ENCODE results near the gene ADCYAP1R1. TPM values are rescaled to one million over a fixed set of nuclear protein-coding genes. Genes with fewer than 3 reads are reported as not detected.

ADCYAP1R1 gene
- total and polyA plus RNA-seq, 2 of the 8 experiments (the other 6 are each of a cell fraction or from before 2014, with no cell fraction given), result 14.4 to 14.6 TPM

GRCh38 chr7:31017032-31017675 is 35.0 kb upstream of the ADCYAP1R1 start:
- no peak overlapping the region for H3K18ac ChIP-seq (ENCODE audit: extremely low read depth, low read length)
- H2AFZ ChIP-seq (ENCODE audit: low read length), result no peak overlapping the region
- no peak overlapping the region; the same call in 1 of the 2 replicates for H4K8ac ChIP-seq (ENCODE audit: extremely low read depth, insufficient read depth, low read length)
- no peak overlapping the region for H2AK5ac ChIP-seq (ENCODE audit: low read depth, low read length)
- WGBS, 2 experiments (ENCODE audit: extremely low coverage in 1 of 2, insufficient coverage in 1 of 2, insufficient read length in 1 of 2, insufficient replicate concordance in 2 of 2, low coverage in 1 of 2, low lambda C conversion rate in 2 of 2, missing lambda C conversion rate in 1 of 2), result 89% methylated on average over 7 of the region's 7 CpGs; no CpG with 5 or more reads in 1 of the 2 experiments
- DNase-seq (ENCODE audit: low read depth in 1 of 2, low spot score in 2 of 2) (no peak), FAIRE-seq (no peak)
- no peak overlapping the region for H3K27ac ChIP-seq (ENCODE audit: low read depth, low read length)
- H2BK12ac ChIP-seq (ENCODE audit: low read depth, low read length), result no peak overlapping the region
- H3K27me3 ChIP-seq (replicated peaks in 1 of 4; ENCODE audit: control insufficient read depth in 3 of 4, extremely low read depth in 1 of 4, insufficient read depth in 3 of 4, low read length in 3 of 4), result no peaks in the 10 kb centered on the region
- H3K36me3 ChIP-seq (ENCODE audit: control insufficient read depth in 2 of 4, insufficient read depth in 4 of 4, low read length in 3 of 4), result no peaks in the 10 kb centered on the region
- no peaks in the 10 kb centered on the region for H3K23me2 ChIP-seq (ENCODE audit: low read depth, low read length)
- no peak overlapping the region for H3K4ac ChIP-seq (replicated peaks; ENCODE audit: insufficient read length, low read depth, low read length)
- H3K4me2 ChIP-seq (ENCODE audit: insufficient read depth in 1 of 2, low read depth in 2 of 2, low read length in 2 of 2), result no peak overlapping the region
- CTCF ChIA-PET (ENCODE audit: partially characterized antibody), result interaction anchor here (1.1 to 52.0 kb wide), 5 partner anchors 10 to 547 kb away, joined by 3 to 880 read pairs (median 5); partner anchors contain the start of gene ADCYAP1R1
- H3K79me1 ChIP-seq (ENCODE audit: low read depth, low read length), result no peaks in the 10 kb centered on the region
- H3K4me1 ChIP-seq (replicated peaks in 1 of 4; ENCODE audit: control insufficient read depth in 3 of 4, insufficient read depth in 4 of 4, low read length in 3 of 4), result peaks cover 6 to 12% (median 10%) of the 10 kb centered on the region in 4 experiments
- peak overlapping the region; percentile 19 for H4K91ac ChIP-seq (replicated peaks; ENCODE audit: insufficient read length, low read length)
- POLR2A ChIA-PET (ENCODE audit: partially characterized antibody), result no interaction called here
- no peak overlapping the region for H3K14ac ChIP-seq (ENCODE audit: insufficient read length)
- no peak overlapping the region for H3K23ac ChIP-seq (ENCODE audit: insufficient read length)
- H3K79me2 ChIP-seq (ENCODE audit: control insufficient read depth in 1 of 2, insufficient read depth in 2 of 2, low read length in 2 of 2), result no peaks in the 10 kb centered on the region
- no peak overlapping the region for H3K56ac ChIP-seq (replicated peaks; ENCODE audit: insufficient read length, low read depth, low read length)
- no peak overlapping the region for H2BK20ac ChIP-seq (ENCODE audit: low read length)
- H2BK15ac ChIP-seq (ENCODE audit: low read length), result no peak overlapping the region
- no peaks in the 10 kb centered on the region for H4K20me1 ChIP-seq (replicated peaks in 1 of 2; ENCODE audit: control insufficient read depth in 1 of 2, insufficient read depth in 2 of 2, low read length in 2 of 2)
- no peak overlapping the region; the same call in 1 of the 2 replicates for H2BK5ac ChIP-seq (ENCODE audit: low read depth, low read length)
- H3K9me3 ChIP-seq (ENCODE audit: insufficient read depth in 2 of 2, low read depth in 1 of 2, low read length in 1 of 2), result no peaks in the 10 kb centered on the region
- H3K4me3 ChIP-seq (ENCODE audit: extremely low read depth in 1 of 4, insufficient read depth in 2 of 4, low read depth in 3 of 4, low read length in 4 of 4), result no peak overlapping the region
- H3K9ac ChIP-seq (replicated peaks in 1 of 4; ENCODE audit: extremely low read depth in 1 of 4, low read depth in 3 of 4, low read length in 3 of 4), result no peak overlapping the region
- H4K5ac ChIP-seq (ENCODE audit: insufficient read length, low read depth, low read length), result no peak overlapping the region
- no peak overlapping the region for H2BK120ac ChIP-seq (replicated peaks; ENCODE audit: low read depth, low read length)
- TF ChIP-seq TAF1 (IDR thresholded peaks at IDR 0.05; ENCODE audit: low read depth, low read length) (no peak), CBX5 (IDR thresholded peaks at IDR 0.05; ENCODE audit: low read depth, low read length) (no peak), CTCF (IDR thresholded peaks at IDR 0.05; ENCODE audit: control extremely low read depth in 1 of 3, insufficient read depth in 1 of 3, low read depth in 1 of 3, low read length in 3 of 3) (no peak), HDAC6 (IDR thresholded peaks at IDR 0.05; ENCODE audit: low read depth, low read length) (no peak), SP4 (IDR thresholded peaks at IDR 0.05; ENCODE audit: low read length) (no peak), TCF12 (IDR thresholded peaks at IDR 0.05; ENCODE audit: low read depth, low read length) (no peak), CHD2 (IDR thresholded peaks at IDR 0.05; ENCODE audit: low read length) (no peak), SIRT6 (IDR thresholded peaks at IDR 0.05; ENCODE audit: low read length) (no peak), JUND (IDR thresholded peaks at IDR 0.05; ENCODE audit: low read length) (no peak), CTBP2 (IDR thresholded peaks at IDR 0.05; ENCODE audit: borderline replicate concordance, insufficient read depth, insufficient read length, low read length) (no peak), GTF2F1 (IDR thresholded peaks at IDR 0.05; ENCODE audit: borderline replicate concordance, low read depth, low read length) (no peak), POLR2A (IDR thresholded peaks at IDR 0.05; ENCODE audit: control extremely low read depth in 1 of 2, low read depth in 2 of 2, low read length in 2 of 2) (no peak)
